Measurements from ENCODE around the gene ZNF112.
"Not testable (repeated sequence)": the region's sequence is repeated elsewhere in the genome, so short reads cannot be mapped to it uniquely, and the experiment has no call there.

Gene ZNF112
- total RNA-seq, result 0 to 0.29 (median 0) reads per million in 4 experiments

- DNase-seq, result no peak
Observed at GRCh38 chr19:44356383-44357111, at the start of gene ZNF112. Gene ZNF112, minus strand, starts transcription at chr19:44356680. Its CDS starts 16,141 bp downstream, at chr19:44340539.

- DNase-seq, result no peak
Observed at GRCh38 chr19:44401139-44402115, 44.9 kb upstream of the ZNF112 start, which contains the start of gene ZNF285. Gene ZNF285, minus strand, starts transcription at chr19:44401608. Its CDS starts 4,395 bp downstream, at chr19:44397213.

GRCh38 chr19:44389268-44389667 lies 32.8 kb upstream of the ZNF112 start:
- not testable (repeated sequence) for DNase-seq

- no peak for DNase-seq
Observed at GRCh38 chr19:44374789-44375188, 18.3 kb upstream of the ZNF112 start.

GRCh38 chr19:44371815-44372480 lies 15.5 kb upstream of the ZNF112 start:
- no peak for DNase-seq

- no peak for DNase-seq
Observed at GRCh38 chr19:44367024-44367423, 10.5 kb upstream of the ZNF112 start.

GRCh38 chr19:44346556-44346955 lies 9.9 kb downstream of the ZNF112 start:
- DNase-seq, result no peak

- no peak for DNase-seq
Observed at GRCh38 chr19:44345959-44346358, 10.5 kb downstream of the ZNF112 start.

- DNase-seq, result no peak
Observed at GRCh38 chr19:44344255-44344654, 12.2 kb downstream of the ZNF112 start.

GRCh38 chr19:44341794-44342193 lies 14.7 kb downstream of the ZNF112 start:
- no peak for DNase-seq

- DNase-seq, result not testable (repeated sequence)
Observed at GRCh38 chr19:44334639-44335038, 21.8 kb downstream of the ZNF112 start.

- no peak for DNase-seq
Observed at GRCh38 chr19:44332145-44332544, 24.3 kb downstream of the ZNF112 start.

GRCh38 chr19:44315883-44316282 lies 40.6 kb downstream of the ZNF112 start:
- DNase-seq, result no peak

- no peak for DNase-seq
Observed at GRCh38 chr19:44313231-44313630, 43.2 kb downstream of the ZNF112 start.

- no peak for DNase-seq
Observed at GRCh38 chr19:44308011-44308410, 48.5 kb downstream of the ZNF112 start.

- no peak for DNase-seq
Observed at GRCh38 chr19:44306283-44306682, 50.2 kb downstream of the ZNF112 start.

- no peak for DNase-seq
Observed at GRCh38 chr19:44305457-44305856, 51.0 kb downstream of the ZNF112 start.

- peak; percentile 51 for DNase-seq
Observed at GRCh38 chr19:44304659-44305193, 51.8 kb downstream of the ZNF112 start, which contains the start of gene ZNF235. Gene ZNF235, minus strand, starts transcription at chr19:44305025. Its CDS starts 1,621 bp downstream, at chr19:44303404.

- no peak for DNase-seq
Observed at GRCh38 chr19:44303976-44304568, 52.4 kb downstream of the ZNF112 start.

GRCh38 chr19:44303320-44303719 lies 53.2 kb downstream of the ZNF112 start:
- DNase-seq, result no peak

- DNase-seq, result no peak
Observed at GRCh38 chr19:44284968-44285367, 71.5 kb downstream of the ZNF112 start.

GRCh38 chr19:44282846-44283245 lies 73.6 kb downstream of the ZNF112 start:
- no peak for DNase-seq

Measured in effector CD8-positive, alpha-beta T cell (primary cell).